Adipocyte (in vitro differentiated cells): Measurements from ENCODE around the gene DNM1.

Experiments used
- DNase-seq: peaks from one replicate; pipeline ENCODE4 v3.0.0-alpha.2; 2015; ENCODE audit warnings: low read depth
- H3K27me3 ChIP-seq: replicated peaks from 2 replicates; pipeline ENCODE4 v1.7.0; 2013; ENCODE audit warnings: mild to moderate bottlenecking, low read length, moderate library complexity; ENCODE audit not compliant: control insufficient read depth, insufficient read depth
- H3K36me3 ChIP-seq: 2 replicates; pipeline ENCODE4 v1.7.0; 2013; ENCODE audit warnings: low read length, mild to moderate bottlenecking, moderate library complexity; ENCODE audit not compliant: control insufficient read depth, insufficient read depth, severe bottlenecking
- H3K4me1 ChIP-seq: 2 replicates; pipeline ENCODE4 v1.7.0; 2013; ENCODE audit warnings: mild to moderate bottlenecking, low read length, moderate library complexity; ENCODE audit not compliant: control insufficient read depth, insufficient read depth
- H3K4me3 ChIP-seq: 2 replicates; pipeline ENCODE4 v1.7.0; 2013; ENCODE audit warnings: mild to moderate bottlenecking, low read length, moderate library complexity
- H3K9ac ChIP-seq: 2 replicates; pipeline ENCODE4 v1.7.0; 2013; ENCODE audit warnings: mild to moderate bottlenecking, low read length, moderate library complexity
- H3K9me3 ChIP-seq: 2 replicates; pipeline ENCODE4 v1.7.0; 2013; ENCODE audit warnings: mild to moderate bottlenecking, low read length, moderate library complexity; ENCODE audit not compliant: control insufficient read depth

The DNM1 gene

GRCh38 chr9:128203024-128203706 is at the start of gene DNM1:
Gene DNM1, plus strand, starts transcription at chr9:128203379. Its CDS starts 92 bp downstream, at chr9:128203471.
- peaks cover 8% of the 10 kb centered on the region for H3K4me1 ChIP-seq
- H3K36me3 ChIP-seq = no peaks in the 10 kb centered on the region
- H3K9ac ChIP-seq = peak within 1 kb of the TSS; percentile 79
- H3K27me3 ChIP-seq = no peaks in the 10 kb centered on the region
- DNase-seq = peak; percentile 86
- H3K4me3 ChIP-seq = peak within 1 kb of the TSS; percentile 84
- no peaks in the 10 kb centered on the region for H3K9me3 ChIP-seq

- Histone ChIP-seq H3K9me3 (no peaks in the 10 kb centered on the region), H3K4me1 (no peaks in the 10 kb centered on the region), H3K27me3 (peaks cover 3% of the 10 kb centered on the region), H3K4me3 (no peak overlapping the region), H3K9ac (no peak overlapping the region), H3K36me3 (no peaks in the 10 kb centered on the region)
- DNase-seq = no peak
Observed at GRCh38 chr9:128153947-128154695, 49.1 kb upstream of the DNM1 start.

- H3K9me3 ChIP-seq = no peaks in the 10 kb centered on the region
- H3K4me1 ChIP-seq = peaks cover 8% of the 10 kb centered on the region
- no peaks in the 10 kb centered on the region for H3K36me3 ChIP-seq
- no peak overlapping the region for H3K4me3 ChIP-seq
- H3K9ac ChIP-seq = no peak overlapping the region
- H3K27me3 ChIP-seq = peaks cover 3% of the 10 kb centered on the region
- no peak for DNase-seq
Observed at GRCh38 chr9:128155736-128156500, 47.3 kb upstream of the DNM1 start.

GRCh38 chr9:128159522-128159783 is 43.7 kb upstream of the DNM1 start:
- peak overlapping the region; percentile 85 for H3K9ac ChIP-seq
- H3K4me1 ChIP-seq = peaks cover 29% of the 10 kb centered on the region
- H3K9me3 ChIP-seq = no peaks in the 10 kb centered on the region
- H3K4me3 ChIP-seq = peak overlapping the region; percentile 82
- H3K36me3 ChIP-seq = peaks cover 14% of the 10 kb centered on the region
- DNase-seq = no peak
- no peaks in the 10 kb centered on the region for H3K27me3 ChIP-seq

GRCh38 chr9:128159784-128160602 is 43.2 kb upstream of the DNM1 start, which contains the start of gene BBLN:
Gene BBLN, plus strand, starts transcription at chr9:128160265. Its CDS starts 143 bp downstream, at chr9:128160408.
- H3K27me3 ChIP-seq = no peaks in the 10 kb centered on the region
- H3K4me3 ChIP-seq = peak within 1 kb of the TSS; percentile 94
- H3K36me3 ChIP-seq = peaks cover 17% of the 10 kb centered on the region
- H3K9me3 ChIP-seq = no peaks in the 10 kb centered on the region
- H3K9ac ChIP-seq = peak within 1 kb of the TSS; percentile 91
- H3K4me1 ChIP-seq = peaks cover 31% of the 10 kb centered on the region
- peak; percentile 97 for DNase-seq

- peaks cover 31% of the 10 kb centered on the region for H3K4me1 ChIP-seq
- peak; percentile 57 for DNase-seq
Observed at GRCh38 chr9:128160603-128160987, 42.6 kb upstream of the DNM1 start.

GRCh38 chr9:128161215-128161902 is 41.8 kb upstream of the DNM1 start:
- Histone ChIP-seq H3K9me3 (no peaks in the 10 kb centered on the region), H3K27me3 (no peaks in the 10 kb centered on the region), H3K4me3 (peak overlapping the region; percentile 94), H3K4me1 (peaks cover 31% of the 10 kb centered on the region), H3K9ac (peak overlapping the region; percentile 91), H3K36me3 (peaks cover 24% of the 10 kb centered on the region)
- DNase-seq = no peak

More at GRCh38 chr9:128160603-128160987, 42.6 kb upstream of the DNM1 start:
- H3K9me3 ChIP-seq = no peaks in the 10 kb centered on the region
- peak overlapping the region; percentile 91 for H3K9ac ChIP-seq
- H3K4me3 ChIP-seq = peak overlapping the region; percentile 94
- no peaks in the 10 kb centered on the region for H3K27me3 ChIP-seq
- H3K36me3 ChIP-seq = peaks cover 17% of the 10 kb centered on the region

- Histone ChIP-seq H3K4me1 (peaks cover 31% of the 10 kb centered on the region), H3K27me3 (no peaks in the 10 kb centered on the region), H3K9me3 (no peaks in the 10 kb centered on the region), H3K9ac (no peak overlapping the region), H3K36me3 (peaks cover 35% of the 10 kb centered on the region), H3K4me3 (no peak overlapping the region)
- peak; percentile 5 for DNase-seq
Observed at GRCh38 chr9:128162215-128163026, 40.8 kb upstream of the DNM1 start.

GRCh38 chr9:128163027-128163515 is 40.1 kb upstream of the DNM1 start:
- Histone ChIP-seq H3K9me3 (no peaks in the 10 kb centered on the region), H3K4me1 (peaks cover 31% of the 10 kb centered on the region), H3K9ac (no peak overlapping the region), H3K4me3 (no peak overlapping the region), H3K27me3 (no peaks in the 10 kb centered on the region), H3K36me3 (peaks cover 41% of the 10 kb centered on the region)
- no peak for DNase-seq
